Daoy (cell line): ENCODE results near the gene RHCE. TPM values are rescaled to one million over a fixed set of nuclear protein-coding genes. Genes with fewer than 3 reads are reported as not detected.
A peak's percentile ranks its signal among the peaks of the same experiment; 100 is the strongest.
"Not testable (repeated sequence)": the region's sequence is repeated elsewhere in the genome, so short reads cannot be mapped to it uniquely, and the experiment has no call there.

ENCODE experiments used
- DNase-seq: peaks from one replicate; pipeline ENCODE4 v3.0.0-alpha.2; 2015; ENCODE audit warnings: low read depth
- total RNA-seq: library from RNA; depleted of rRNA; stranded (reverse); fragments of >200 nt; shearing (Covaris generic); gene quantifications from 2 replicates; pipeline ENCODE4 v1.2.3, GENCODE V29; 2014; rRNA removed

RHCE gene
- 0.23 and 0.65 TPM in 2 replicates for total RNA-seq

DNA sequence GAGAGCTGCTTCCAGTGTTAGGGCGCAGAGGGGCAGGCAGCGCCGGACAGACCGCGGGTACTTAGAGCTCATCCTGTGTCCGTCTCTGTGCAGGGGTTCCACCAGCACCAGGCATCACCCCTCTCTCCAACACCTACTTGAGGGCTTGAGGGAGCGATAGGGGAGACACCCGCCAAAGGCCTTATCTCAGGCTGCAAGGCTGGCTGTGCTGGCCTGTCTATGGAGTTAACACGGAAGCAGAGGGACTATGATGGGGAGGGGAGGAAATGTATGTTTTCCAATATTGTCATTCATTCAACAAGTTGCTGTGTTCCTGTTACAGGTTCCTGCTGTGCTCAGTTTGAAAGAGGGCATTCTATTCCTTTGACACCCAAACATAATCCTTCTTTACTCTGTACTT, at the start of gene RHCE:
Gene RHCE (minus strand): TSS at position 111 of the 400 bp plus-strand sequence. CDS start 39 bp downstream, at position 72.
- not testable (repeated sequence) for DNase-seq

DNA sequence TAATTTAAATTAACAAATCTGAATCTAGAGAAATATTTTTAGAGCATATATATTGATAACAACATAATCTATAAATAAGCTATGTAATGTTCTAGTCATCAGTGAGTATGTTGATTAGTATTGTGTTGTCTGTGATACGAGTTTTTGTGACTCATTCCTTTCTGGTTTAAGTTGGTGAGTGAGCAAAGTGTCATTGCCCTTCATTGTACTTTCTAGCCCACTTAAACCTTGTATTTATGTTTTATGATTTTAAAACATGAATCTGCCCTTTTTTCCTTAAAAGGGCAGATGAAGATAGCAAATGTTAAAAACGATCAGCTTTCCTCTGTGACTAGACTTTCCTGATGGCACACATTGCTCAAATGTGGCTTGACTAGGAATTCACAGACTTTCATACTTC, 48.6 kb upstream of the RHCE start:
- DNase-seq, result peak; percentile 17

GRCh38 chr1:25468033-25468432, 47.4 kb upstream of the RHCE start:
- no peak for DNase-seq

DNA sequence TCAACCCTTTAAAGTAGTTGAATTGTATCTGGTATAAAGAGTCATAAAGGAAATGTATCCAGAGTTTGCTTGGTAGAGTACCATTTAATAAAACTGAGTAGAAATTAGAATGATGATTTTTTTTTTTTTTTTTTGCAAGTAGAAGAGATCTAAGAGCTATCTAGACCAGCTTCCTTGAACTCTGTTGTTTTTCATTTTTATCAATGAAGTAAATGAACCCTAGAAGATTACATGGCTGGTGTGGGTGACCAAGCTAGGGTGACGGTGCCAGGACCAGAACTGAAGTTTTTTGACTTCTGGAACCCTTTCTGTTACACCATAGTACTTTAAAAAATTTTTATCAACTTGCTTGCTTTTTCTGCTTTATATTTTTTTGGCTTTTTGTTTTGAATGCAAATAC, 47.0 kb upstream of the RHCE start:
- no peak for DNase-seq

DNA sequence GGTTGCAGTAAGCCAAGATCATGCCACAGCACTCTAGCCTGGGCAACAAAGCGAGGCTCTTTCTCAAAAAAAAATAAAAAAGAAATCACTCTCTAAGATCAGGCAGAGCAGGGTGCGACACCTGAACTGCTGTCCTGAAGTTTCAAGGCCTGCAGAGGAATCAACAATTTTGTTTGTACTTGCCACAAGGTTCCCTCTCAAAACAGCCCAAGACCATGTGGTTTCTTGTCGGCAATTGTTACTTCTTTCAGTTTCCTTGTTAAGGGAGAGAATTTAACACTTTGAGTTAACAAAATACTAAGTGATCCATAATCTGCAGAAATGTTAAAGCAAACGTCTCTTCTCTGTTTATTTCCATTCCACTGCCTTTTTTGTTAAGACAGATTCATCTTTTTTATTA, 46.6 kb upstream of the RHCE start:
- DNase-seq, result no peak

GRCh38 chr1:25462732-25463131, 42.1 kb upstream of the RHCE start:
- no peak for DNase-seq

DNA sequence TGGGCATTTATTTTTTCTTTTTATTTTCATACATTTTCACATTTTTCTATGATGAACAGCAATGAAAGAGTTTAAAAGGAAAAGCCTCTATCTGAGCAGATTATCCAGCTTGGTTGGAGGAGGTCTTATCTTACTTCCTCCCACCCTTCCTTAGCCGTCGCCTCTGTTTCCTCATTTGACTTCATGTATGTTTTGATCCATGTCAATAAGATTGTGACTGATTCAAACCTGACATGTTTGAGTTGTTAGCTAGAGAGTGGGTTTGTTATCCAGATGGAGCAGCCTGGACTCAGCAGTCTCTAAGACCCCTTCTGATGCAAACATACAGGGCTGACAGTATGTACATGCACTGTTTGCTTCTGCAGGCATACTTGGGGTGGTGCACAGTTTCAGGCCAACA, 41.2 kb upstream of the RHCE start:
- DNase-seq, result no peak

- DNase-seq, result not testable (repeated sequence)
Measured at GRCh38 chr1:25460816-25461215, 40.2 kb upstream of the RHCE start.

- DNase-seq, result no peak
Measured at GRCh38 chr1:25460020-25460419, 39.4 kb upstream of the RHCE start.

GRCh38 chr1:25458541-25459298, 38.1 kb upstream of the RHCE start:
- DNase-seq, result no peak

DNA sequence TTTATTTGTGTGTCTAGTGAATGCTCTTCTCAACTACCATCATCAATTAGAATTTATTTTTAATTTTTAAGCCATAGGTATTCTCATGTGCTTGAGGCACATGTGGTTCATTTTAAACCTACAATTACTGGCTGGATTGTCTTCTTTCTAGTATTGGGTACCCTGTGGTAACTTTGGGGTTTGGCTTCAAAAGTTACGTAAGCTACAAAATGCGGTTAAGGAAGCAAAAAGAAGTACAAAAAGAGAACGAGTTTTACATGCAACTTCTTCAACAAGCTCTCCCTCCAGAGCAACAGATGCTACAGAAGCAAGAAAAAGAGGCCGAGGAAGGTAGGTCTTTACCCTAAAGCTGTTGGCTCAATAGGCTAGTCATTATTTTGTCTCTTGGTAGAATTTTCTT, 35.9 kb upstream of the RHCE start:
- no peak for DNase-seq

GRCh38 chr1:25451908-25452307, 31.3 kb upstream of the RHCE start:
- no peak for DNase-seq

DNA sequence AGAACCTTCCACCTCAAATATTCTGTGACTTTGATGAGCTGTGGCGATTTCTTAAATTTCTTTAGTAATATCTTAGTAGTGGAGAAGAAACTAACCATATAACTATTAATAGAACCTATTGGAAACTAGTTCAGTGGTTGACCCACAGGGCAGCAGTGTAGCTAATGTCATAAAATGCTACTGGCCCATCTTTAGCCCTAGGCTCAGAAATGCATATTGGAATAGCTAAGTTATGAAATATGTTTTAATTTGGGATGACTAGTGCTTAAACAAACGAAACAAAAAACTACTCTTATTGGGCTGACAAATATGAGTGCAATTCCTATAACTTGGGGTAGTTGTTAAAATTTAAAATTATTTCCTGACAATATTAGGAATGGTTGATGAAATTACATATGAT, 30.3 kb upstream of the RHCE start:
- DNase-seq, result no peak

- no peak for DNase-seq
Measured at GRCh38 chr1:25447547-25447946, 26.9 kb upstream of the RHCE start.

DNA sequence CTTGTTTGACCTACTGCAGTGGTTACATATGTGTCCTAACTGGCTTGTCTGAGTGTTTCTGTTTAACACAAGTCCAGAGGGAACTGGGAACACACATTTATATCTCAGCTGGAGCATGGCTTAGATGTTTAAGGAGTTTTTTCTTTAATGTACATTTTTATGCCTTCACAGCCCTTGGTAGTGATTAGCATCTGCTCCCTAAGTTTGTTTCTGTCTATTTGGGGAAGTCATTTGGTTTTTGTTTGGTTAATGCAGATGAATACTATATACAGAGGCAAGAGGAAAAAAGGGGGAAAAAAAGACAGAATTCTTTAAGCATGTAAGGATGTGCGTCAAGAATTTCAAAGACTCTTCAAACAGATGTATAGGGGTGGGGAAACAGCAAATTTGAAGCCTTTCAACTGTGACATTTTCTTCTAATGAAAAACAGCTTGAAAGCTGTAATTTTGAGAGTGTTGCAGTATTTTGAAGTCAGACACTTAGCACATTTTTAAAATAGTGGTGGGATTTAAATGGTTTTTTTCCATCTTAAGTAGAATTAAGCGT, 25.4 kb upstream of the RHCE start:
- no peak for DNase-seq

GRCh38 chr1:25444604-25445003, 24.0 kb upstream of the RHCE start:
- DNase-seq, result not testable (repeated sequence)

DNA sequence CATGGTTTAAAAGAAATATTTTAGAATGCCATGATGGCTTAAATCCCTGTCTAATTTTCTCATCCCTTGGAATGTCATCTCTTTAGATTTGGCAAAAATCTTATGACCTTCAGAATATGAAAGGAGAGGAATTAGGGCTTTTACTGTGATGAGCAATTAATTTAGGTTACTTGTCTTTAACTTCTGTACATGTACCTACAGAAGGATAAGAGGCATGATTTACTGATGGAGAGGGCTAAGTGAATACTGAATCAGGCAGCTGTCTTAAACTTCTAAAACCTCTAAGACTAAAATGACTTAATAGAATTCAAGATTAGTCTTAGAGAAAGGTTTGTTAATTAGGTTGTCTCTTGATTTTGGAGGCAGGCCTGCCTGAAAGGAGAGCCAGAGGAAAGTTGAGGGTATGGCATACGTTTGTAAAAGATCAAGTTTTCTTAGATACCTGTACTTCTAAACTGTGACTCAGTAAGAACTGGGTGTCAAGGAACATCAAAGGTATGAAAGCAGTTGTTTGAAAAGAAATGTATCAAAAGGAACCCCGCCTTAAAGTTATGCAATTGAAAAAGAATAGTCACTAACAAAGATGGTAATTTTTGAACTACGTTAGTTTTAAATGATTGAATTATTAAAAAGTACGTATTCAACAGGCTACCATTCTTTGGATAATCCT, 22.5 kb upstream of the RHCE start:
- DNase-seq, result no peak

- DNase-seq, result peak; percentile 25
Measured at GRCh38 chr1:25442178-25442577, 21.6 kb upstream of the RHCE start.

DNA sequence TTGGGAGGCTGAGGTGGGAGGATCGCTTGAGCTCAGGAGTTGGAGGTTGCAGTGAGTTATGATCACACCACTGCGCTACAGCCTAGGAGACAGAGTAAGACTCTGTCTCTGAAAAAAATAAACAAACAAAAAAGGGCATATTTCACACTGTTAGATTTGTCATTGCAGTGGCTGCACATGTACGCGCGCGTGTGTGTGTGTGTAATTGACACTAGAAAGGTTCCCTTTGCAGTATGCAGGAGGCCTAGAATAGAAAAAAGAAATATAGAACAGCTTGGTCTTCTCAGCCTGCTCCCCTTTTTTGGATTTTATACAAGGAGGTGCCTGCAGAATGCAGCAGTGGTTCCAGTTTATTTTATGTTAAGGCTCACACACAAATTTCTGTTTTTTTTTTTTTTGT, 18.7 kb upstream of the RHCE start:
- no peak for DNase-seq

DNA sequence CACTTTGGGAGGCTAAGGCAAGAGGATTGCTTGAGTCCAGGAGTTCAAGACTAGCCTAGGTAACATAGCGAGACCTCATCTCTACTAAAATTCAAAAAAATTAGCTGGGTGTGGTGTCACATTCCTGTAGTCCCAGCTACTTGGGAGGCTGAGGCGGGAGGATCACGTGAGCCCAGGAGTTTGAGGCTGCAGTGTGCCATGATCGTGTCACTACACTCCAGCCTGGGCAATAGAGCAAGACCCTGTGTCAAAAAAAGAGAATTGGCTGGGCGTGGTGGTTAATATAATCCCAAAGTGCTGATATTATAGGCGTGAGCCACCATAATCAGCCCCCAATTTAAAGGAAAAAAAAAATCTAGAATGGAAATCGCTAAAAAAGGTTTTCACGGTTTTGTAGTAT, 17.0 kb upstream of the RHCE start:
- no peak for DNase-seq

GRCh38 chr1:25435397-25436108, 14.9 kb upstream of the RHCE start:
- no peak for DNase-seq

- DNase-seq, result no peak
Measured at GRCh38 chr1:25433389-25434186, 13.0 kb upstream of the RHCE start.
